A549 (cell line): ENCODE measurements around the gene SYCN. TPM values are rescaled to one million over a fixed set of nuclear protein-coding genes. Genes with fewer than 3 reads are reported as not detected.

Experiments
- ATAC-seq, 2 experiments: fragments of 200-7000 bp in 1 of 2; fragments of >200 bp in 1 of 2; cut with Nextera tagmentation in 1 of 2; cut with Tn5 transposase in 1 of 2; 3 replicates each; pipeline versions ENCODE4 v1.8.0 to v1.9.1; 2018 to 2020; ENCODE audit warnings: mild to moderate bottlenecking in 1 of 2, moderate library complexity in 1 of 2
- CTCF ChIA-PET: fragments of 300-600 bp; sonication (Branson Sonifier 250); formaldehyde crosslinking; extraction: SDS; loops from one replicate; lab custom pipeline; 2021; ENCODE audit warnings: antibody characterized with exemption, inconsistent platforms; lab: Yijun Ruan, JAX
- POLR2A ChIA-PET: fragments of 350-600 bp; formaldehyde crosslinking; extraction: SDS; loops from one replicate; lab custom pipeline; 2021; ENCODE audit warnings: antibody characterized with exemption, inconsistent platforms; lab: Yijun Ruan, JAX
- DNase-seq, 2 experiments: peaks; one replicate each; pipeline versions ENCODE4 v3.0.0 to v3.0.0-alpha.2; 2011 to 2016; ENCODE audit warnings: low read depth in 1 of 2, low spot score in 1 of 2
- FAIRE-seq: peaks from 2 replicates; lab custom pipeline; 2011; peaks lifted over from hg19 to GRCh38; lab: Jason Lieb, UNC
- H3K27ac ChIP-seq, 2 experiments: fragments of >200 bp; sonication (Bioruptor Twin); formaldehyde crosslinking; 3 replicates each; pipeline ENCODE4 v1.5.1; 2016 to 2017
- H3K4me1 ChIP-seq: fragments of >200 bp; sonication (Bioruptor Twin); formaldehyde crosslinking; 3 replicates; pipeline ENCODE4 v1.6.1; 2016
- H3K4me2 ChIP-seq: fragments of >200 bp; sonication (Bioruptor Twin); formaldehyde crosslinking; 3 replicates; pipeline ENCODE4 v1.6.1; 2016
- H3K4me3 ChIP-seq: fragments of >200 bp; sonication (Bioruptor Twin); formaldehyde crosslinking; 3 replicates; pipeline ENCODE4 v1.5.1; 2016
- H3K9me3 ChIP-seq: fragments of >200 bp; sonication (Bioruptor Twin); formaldehyde crosslinking; 3 replicates; pipeline ENCODE4 v1.6.1; 2016
- CBX2 ChIP-seq: fragments of 200-600 bp; sonication (generic); IDR thresholded peaks from 2 replicates; pipeline ENCODE4 v1.6.1; 2016; ENCODE audit warnings: low read depth, mild to moderate bottlenecking, borderline replicate concordance
- CEBPB ChIP-seq, 2 experiments: fragments of >200 bp in 1 of 2; sonication (Bioruptor Twin) in 1 of 2; formaldehyde crosslinking in 1 of 2; IDR thresholded peaks; 2 replicates each; pipeline ENCODE4 v1.6.1; 2012 to 2016
- CHD4 ChIP-seq: fragments of 200-600 bp; sonication (generic); IDR thresholded peaks from 2 replicates; pipeline ENCODE4 v1.6.1; 2016; ENCODE audit warnings: antibody characterized with exemption, mild to moderate bottlenecking, borderline replicate concordance
- EHF ChIP-seq: fragments of 250-450 bp; sonication (Bioruptor Pico); IDR thresholded peaks from 2 replicates; pipeline ENCODE4 v1.5.0; 2020; ENCODE audit warnings: mild to moderate bottlenecking
- EHMT2 ChIP-seq: fragments of 200-600 bp; sonication (generic); IDR thresholded peaks from 2 replicates; pipeline ENCODE4 v1.6.1; 2016; ENCODE audit warnings: antibody characterized with exemption, low read depth, mild to moderate bottlenecking, moderate library complexity
- HEYL ChIP-seq: fragments of 250-450 bp; sonication (Bioruptor Pico); IDR thresholded peaks from 2 replicates; pipeline ENCODE4 v1.8.0; 2021; ENCODE audit warnings: mild to moderate bottlenecking, moderate library complexity
- HOXB13 ChIP-seq: fragments of 250-450 bp; sonication (Bioruptor Pico); IDR thresholded peaks from 2 replicates; pipeline ENCODE4 v1.5.0; 2020; ENCODE audit warnings: low read depth, mild to moderate bottlenecking, moderate library complexity
- JUN ChIP-seq, 2 experiments: fragments of >200 bp; sonication (Bioruptor Twin); formaldehyde crosslinking; IDR thresholded peaks; 2 replicates in 1 of 2; 3 replicates in 1 of 2; pipeline ENCODE4 v1.6.1; 2016 to 2017
- JUNB ChIP-seq: fragments of >200 bp; sonication (Bioruptor Twin); formaldehyde crosslinking; IDR thresholded peaks from 2 replicates; pipeline ENCODE4 v1.6.1; 2016
- KDM1A ChIP-seq: fragments of 200-600 bp; sonication (generic); IDR thresholded peaks from 2 replicates; pipeline ENCODE4 v1.6.1; 2016; ENCODE audit warnings: low read depth, mild to moderate bottlenecking
- MAZ ChIP-seq: fragments of 150-350 bp; IDR thresholded peaks from 2 replicates; pipeline ENCODE4 v1.6.1; 2014; ENCODE audit warnings: antibody characterized with exemption, low read depth, low read length, borderline replicate concordance
- MYC ChIP-seq: IDR thresholded peaks from 2 replicates; pipeline ENCODE4 v1.6.1; 2012; ENCODE audit warnings: mild to moderate bottlenecking, inconsistent platforms, low read length, improper control_type of control experiment, borderline replicate concordance
- NPAS2 ChIP-seq: fragments of 250-450 bp; sonication (Bioruptor Pico); IDR thresholded peaks from 2 replicates; pipeline ENCODE4 v1.8.0; 2022; ENCODE audit warnings: mild to moderate bottlenecking, moderate library complexity, borderline replicate concordance
- NR3C1 ChIP-seq: fragments of >200 bp; sonication (Bioruptor Twin); formaldehyde crosslinking; IDR thresholded peaks from 3 replicates; pipeline ENCODE4 v1.6.1; 2017
- RAD21 ChIP-seq, 2 experiments: fragments of >200 bp in 1 of 2; sonication (Bioruptor Twin) in 1 of 2; formaldehyde crosslinking in 1 of 2; IDR thresholded peaks in 1 of 2; conservative IDR thresholded peaks in 1 of 2; 2 replicates in 1 of 2; 3 replicates in 1 of 2; pipeline ENCODE4 v1.6.1; 2012 to 2018; ENCODE audit warnings: inconsistent platforms in 1 of 2
- RCOR1 ChIP-seq: fragments of 150-350 bp; IDR thresholded peaks from 2 replicates; pipeline ENCODE4 v1.6.1; 2014; ENCODE audit warnings: antibody characterized with exemption, low read length, low read depth
- SMC3 ChIP-seq: fragments of >200 bp; sonication (Bioruptor Twin); formaldehyde crosslinking; IDR thresholded peaks from 3 replicates; pipeline ENCODE4 v1.6.1; 2018; ENCODE audit warnings: inconsistent platforms
- TFCP2L1 ChIP-seq: fragments of 250-450 bp; sonication (Bioruptor Pico); IDR thresholded peaks from 2 replicates; pipeline ENCODE4 v1.5.0; 2021; ENCODE audit warnings: mild to moderate bottlenecking
- TP53 ChIP-seq: fragments of 250-450 bp; sonication (Bioruptor Pico); IDR thresholded peaks from 2 replicates; pipeline ENCODE4 v1.5.0; 2021; ENCODE audit warnings: mild to moderate bottlenecking, moderate library complexity
- ZNF302 ChIP-seq: fragments of 250-450 bp; sonication (Bioruptor Pico); IDR thresholded peaks from 2 replicates; pipeline ENCODE4 v1.9.0; 2021; ENCODE audit warnings: inconsistent platforms, mild to moderate bottlenecking, moderate library complexity
- ZSCAN20 ChIP-seq: fragments of 250-450 bp; sonication (Bioruptor Pico); IDR thresholded peaks from 2 replicates; pipeline ENCODE4 v1.8.0; 2022; ENCODE audit warnings: mild to moderate bottlenecking, moderate library complexity
- WGBS: methylation state at CpG from one replicate; pipeline ENCODE4 v1.1.6; 2017; ENCODE audit errors: missing lambda C conversion rate; 5-methylcytosine and 5-hydroxymethylcytosine counted together
- polyA plus RNA-seq, 4 experiments: library from polyadenylated mRNA; depleted of rRNA in 3 of 4; stranded (reverse); fragments of >200 nt; fragmentation: RNase III in 1 of 4; extraction: RNeasy Plus Mini Kit Qiagen cat#74134 plus additional on column Dnase treatment in 1 of 4; gene quantifications; 2 replicates in 3 of 4; 3 replicates in 1 of 4; pipeline ENCODE4 v1.2.3, GENCODE V29; 2011 to 2017
- TF ChIP-seq, protein P1 (sequence below): IDR thresholded peaks from 2 replicates; pipeline ENCODE4 v1.6.1; 2012; ENCODE audit warnings: low read depth, borderline replicate concordance
- TF ChIP-seq, protein P2 (sequence below): fragments of >200 bp; sonication (Bioruptor Twin); formaldehyde crosslinking; IDR thresholded peaks from 3 replicates; pipeline ENCODE4 v1.5.1; 2016
- TF ChIP-seq, protein P3 (sequence below): IDR thresholded peaks from 2 replicates; pipeline ENCODE4 v1.6.1; 2012
- TF ChIP-seq, protein P4 (sequence below): fragments of 250-450 bp; sonication (Bioruptor Pico); IDR thresholded peaks from 2 replicates; pipeline ENCODE4 v1.5.0; 2020; ENCODE audit warnings: low read depth, mild to moderate bottlenecking, moderate library complexity

The SYCN gene
- polyA plus RNA-seq, 2 of the 4 experiments (the other 2 are of a cell fraction) = not detected

DNA sequence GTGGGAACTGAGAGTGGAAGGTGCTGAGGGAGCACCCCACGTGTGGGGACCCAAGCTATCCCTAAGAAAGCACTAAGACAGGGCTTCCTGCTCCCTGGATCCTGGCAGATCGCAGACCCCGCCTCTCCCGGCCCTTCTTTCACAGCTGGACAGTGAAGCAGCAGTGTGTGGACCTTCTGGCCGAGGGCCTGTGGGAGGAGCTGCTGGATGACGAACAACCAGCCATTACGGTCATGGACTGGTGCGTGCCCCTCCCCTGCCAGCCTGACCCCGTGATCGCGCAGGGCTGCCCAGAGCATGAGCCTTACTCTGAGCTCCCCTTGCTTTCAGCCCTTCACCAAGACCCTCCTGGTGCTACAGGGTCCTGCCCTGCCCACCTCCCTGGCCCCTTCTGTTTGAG, 5.0 kb downstream of the SYCN start (continued):
- TF ChIP-seq CHD4 (no peak), TP53 (CRISPR knock-in tag) (no peak), ZNF302 (CRISPR knock-in tag) (no peak), NR3C1 (no peak), TFCP2L1 (CRISPR knock-in tag) (no peak), SMC3 (no peak), HEYL (CRISPR knock-in tag) (no peak), RCOR1 (no peak)

DNA sequence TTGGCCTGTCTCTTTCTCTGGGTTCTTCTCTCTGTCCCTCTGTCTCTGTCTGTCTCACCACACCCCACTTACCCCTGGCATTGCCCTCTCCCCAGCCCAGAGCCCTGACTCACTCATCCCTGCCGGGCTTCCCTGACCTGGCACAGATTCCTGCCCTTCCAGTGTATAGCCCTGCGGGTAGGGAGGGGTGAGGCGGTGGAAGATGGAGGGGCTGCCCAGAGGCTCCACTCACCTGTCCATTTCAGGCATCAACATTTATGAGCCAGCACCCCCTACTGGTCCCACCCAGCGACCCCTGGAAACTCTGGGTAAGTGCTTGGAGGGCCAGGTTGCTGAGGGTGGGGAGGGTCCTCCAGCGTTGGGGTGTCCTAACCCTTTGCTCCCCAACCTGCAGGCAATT, 6.3 kb downstream of the SYCN start:
- CTCF ChIA-PET = interaction anchor here (0.7 to 6.3 kb wide), 19 partner anchors 10 to 236 kb away, joined by 3 to 39 read pairs (median 3); no protein-coding TSS in a partner anchor
- Histone ChIP-seq H3K9me3 (no peaks in the 10 kb centered on the region), H3K4me1 (peaks cover 41% of the 10 kb centered on the region)
- peak; percentile 4 to 21; a peak in 2 of 6 replicates for ATAC-seq
- no peak for TF ChIP-seq JUN (IDR thresholded peaks at IDR 0.05)
- TF ChIP-seq HOXB13 (CRISPR knock-in tag) = no peak
- no peak for TF ChIP-seq CEBPB (IDR thresholded peaks at IDR 0.05)
- peak; percentile 31 to 35; a peak in 3 of 5 replicates for TF ChIP-seq RAD21 (conservative IDR thresholded peaks at IDR 0.05 in 1 of 2, IDR thresholded peaks at IDR 0.05 in 1 of 2)
- no peak for TF ChIP-seq EHF (CRISPR knock-in tag)
- no peak for TF ChIP-seq KDM1A
- TF ChIP-seq, protein P1, sequence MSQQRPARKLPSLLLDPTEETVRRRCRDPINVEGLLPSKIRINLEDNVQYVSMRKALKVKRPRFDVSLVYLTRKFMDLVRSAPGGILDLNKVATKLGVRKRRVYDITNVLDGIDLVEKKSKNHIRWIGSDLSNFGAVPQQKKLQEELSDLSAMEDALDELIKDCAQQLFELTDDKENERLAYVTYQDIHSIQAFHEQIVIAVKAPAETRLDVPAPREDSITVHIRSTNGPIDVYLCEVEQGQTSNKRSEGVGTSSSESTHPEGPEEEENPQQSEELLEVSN = no peak
- TF ChIP-seq MYC = no peak
- peak; percentile 22; the same call in 1 of the 3 replicates for TF ChIP-seq SMC3
- TF ChIP-seq, protein P2, sequence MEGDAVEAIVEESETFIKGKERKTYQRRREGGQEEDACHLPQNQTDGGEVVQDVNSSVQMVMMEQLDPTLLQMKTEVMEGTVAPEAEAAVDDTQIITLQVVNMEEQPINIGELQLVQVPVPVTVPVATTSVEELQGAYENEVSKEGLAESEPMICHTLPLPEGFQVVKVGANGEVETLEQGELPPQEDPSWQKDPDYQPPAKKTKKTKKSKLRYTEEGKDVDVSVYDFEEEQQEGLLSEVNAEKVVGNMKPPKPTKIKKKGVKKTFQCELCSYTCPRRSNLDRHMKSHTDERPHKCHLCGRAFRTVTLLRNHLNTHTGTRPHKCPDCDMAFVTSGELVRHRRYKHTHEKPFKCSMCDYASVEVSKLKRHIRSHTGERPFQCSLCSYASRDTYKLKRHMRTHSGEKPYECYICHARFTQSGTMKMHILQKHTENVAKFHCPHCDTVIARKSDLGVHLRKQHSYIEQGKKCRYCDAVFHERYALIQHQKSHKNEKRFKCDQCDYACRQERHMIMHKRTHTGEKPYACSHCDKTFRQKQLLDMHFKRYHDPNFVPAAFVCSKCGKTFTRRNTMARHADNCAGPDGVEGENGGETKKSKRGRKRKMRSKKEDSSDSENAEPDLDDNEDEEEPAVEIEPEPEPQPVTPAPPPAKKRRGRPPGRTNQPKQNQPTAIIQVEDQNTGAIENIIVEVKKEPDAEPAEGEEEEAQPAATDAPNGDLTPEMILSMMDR = peak; percentile 33; the same call in 2 of the 3 replicates
- TF ChIP-seq JUNB = no peak
- TF ChIP-seq MAZ = no peak
- TF ChIP-seq NPAS2 (CRISPR knock-in tag) = no peak
- TF ChIP-seq EHMT2 = no peak
- TF ChIP-seq, all 56 proteins: peak for 3
- 46% methylated on average over 5 of the region's 5 CpGs for WGBS
- POLR2A ChIA-PET = no interaction called here
- Histone ChIP-seq H3K27ac (peak overlapping the region in 1 of 2 experiments; percentile 39; a peak in 3 of 6 replicates), H3K4me3 (no peak overlapping the region), H3K4me2 (peak overlapping the region; percentile 25)
- no peak for FAIRE-seq
- DNase-seq = no peak

DNA sequence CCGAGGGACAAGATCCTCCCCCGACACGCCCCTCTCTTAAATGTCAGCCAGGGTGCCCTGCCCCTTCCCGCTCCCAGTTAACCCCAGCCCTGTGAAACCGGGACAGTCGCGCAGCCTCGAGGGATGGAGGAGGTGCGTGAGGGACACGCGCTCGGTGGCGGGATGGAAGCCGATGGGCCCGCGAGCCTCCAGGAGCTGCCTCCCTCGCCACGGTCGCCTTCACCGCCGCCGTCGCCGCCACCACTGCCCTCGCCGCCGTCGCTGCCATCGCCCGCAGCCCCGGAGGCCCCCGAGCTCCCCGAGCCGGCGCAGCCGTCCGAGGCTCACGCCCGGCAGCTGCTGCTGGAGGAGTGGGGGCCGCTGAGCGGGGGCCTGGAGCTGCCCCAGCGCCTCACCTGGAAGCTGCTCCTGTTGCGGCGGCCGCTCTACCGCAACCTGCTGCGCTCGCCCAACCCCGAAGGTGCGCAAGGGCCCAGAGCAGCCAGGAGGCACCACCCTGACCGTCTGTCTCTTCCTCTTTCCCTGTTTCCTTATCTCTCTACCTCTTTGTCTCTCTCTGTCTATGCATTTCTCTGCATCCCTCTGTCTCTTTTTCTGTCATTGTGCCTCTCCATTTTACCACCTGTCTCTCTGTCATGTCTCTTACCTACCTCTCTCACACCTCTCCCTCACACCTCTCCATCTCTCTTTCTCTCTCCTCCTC, 7.1 kb downstream of the SYCN start, which contains the start of gene NCCRP1:
Gene NCCRP1 (plus strand): TSS at position 105 of the 703 bp plus-strand sequence. CDS start 19 bp downstream, at position 124.
- H3K27ac ChIP-seq = peak within 1 kb of the TSS in 1 of 2 experiments; percentile 39; a peak in 3 of 6 replicates
- H3K9me3 ChIP-seq = no peaks in the 10 kb centered on the region
- no peak for TF ChIP-seq ZSCAN20 (CRISPR knock-in tag)
- TF ChIP-seq CBX2 = no peak
- no peak for TF ChIP-seq CHD4
- TF ChIP-seq, protein P3, sequence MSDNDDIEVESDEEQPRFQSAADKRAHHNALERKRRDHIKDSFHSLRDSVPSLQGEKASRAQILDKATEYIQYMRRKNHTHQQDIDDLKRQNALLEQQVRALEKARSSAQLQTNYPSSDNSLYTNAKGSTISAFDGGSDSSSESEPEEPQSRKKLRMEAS = no peak
- TF ChIP-seq, protein P4, sequence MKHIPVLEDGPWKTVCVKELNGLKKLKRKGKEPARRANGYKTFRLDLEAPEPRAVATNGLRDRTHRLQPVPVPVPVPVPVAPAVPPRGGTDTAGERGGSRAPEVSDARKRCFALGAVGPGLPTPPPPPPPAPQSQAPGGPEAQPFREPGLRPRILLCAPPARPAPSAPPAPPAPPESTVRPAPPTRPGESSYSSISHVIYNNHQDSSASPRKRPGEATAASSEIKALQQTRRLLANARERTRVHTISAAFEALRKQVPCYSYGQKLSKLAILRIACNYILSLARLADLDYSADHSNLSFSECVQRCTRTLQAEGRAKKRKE (CRISPR knock-in tag) = no peak
- H3K4me1 ChIP-seq = peaks cover 44% of the 10 kb centered on the region
- ChIA-PET POLR2A (no interaction called here), CTCF (interaction anchor here (0.6 to 6.3 kb wide), 12 partner anchors 8 to 172 kb away, joined by 3 to 39 read pairs (median 7); no protein-coding TSS in a partner anchor)
- FAIRE-seq (no peak), DNase-seq (no peak), ATAC-seq (no peak)
- 80% methylated on average over 51 of the region's 51 CpGs for WGBS
- H3K4me3 ChIP-seq = no peak within 1 kb of the TSS
- H3K4me2 ChIP-seq = peak within 1 kb of the TSS; percentile 25
